CD4-positive, alpha-beta memory T cell (primary cell): ENCODE data around the gene SLC9A9. TPM values are rescaled to one million over a fixed set of nuclear protein-coding genes. Genes with fewer than 3 reads are reported as not detected.

Experiments used
- CTCF ChIA-PET: fragments of 350-600 bp; sonication (Branson Sonifier 250); formaldehyde crosslinking; loops from one replicate; lab custom pipeline; 2021; ENCODE audit warnings: inconsistent platforms; ENCODE audit not compliant: partially characterized antibody; lab: Charles Lee
- POLR2A ChIA-PET: fragments of 350-600 bp; sonication (Branson Sonifier 250); formaldehyde crosslinking; loops from one replicate; lab custom pipeline; 2021; ENCODE audit not compliant: partially characterized antibody; lab: Charles Lee
- DNase-seq, 5 donors: peaks; one replicate each; pipeline versions ENCODE4 v3.0.0 to v3.0.0-alpha.2; 2020 to 2022; ENCODE audit warnings: mixed read lengths in 1 of 5
- H3K27ac ChIP-seq: one replicate; pipeline ENCODE4 v1.7.0; 2013; ENCODE audit warnings: low read depth, low read length
- H3K27me3 ChIP-seq: 2 replicates; pipeline ENCODE4 v1.7.0; 2013; ENCODE audit warnings: mild to moderate bottlenecking, low read length, moderate library complexity; ENCODE audit not compliant: insufficient read depth
- H3K36me3 ChIP-seq: 2 replicates; pipeline ENCODE4 v1.7.0; 2013; ENCODE audit warnings: mild to moderate bottlenecking, low read length, moderate library complexity; ENCODE audit not compliant: insufficient read depth
- H3K4me1 ChIP-seq: 2 replicates; pipeline ENCODE4 v1.7.0; 2013; ENCODE audit warnings: mild to moderate bottlenecking, low read length, moderate library complexity; ENCODE audit not compliant: insufficient read depth
- H3K4me3 ChIP-seq, 2 donors: one replicate each; pipeline ENCODE4 v1.7.0; 2013; ENCODE audit warnings: low read length in 2 of 2, mild to moderate bottlenecking in 1 of 2
- H3K9me3 ChIP-seq, 2 donors: one replicate each; pipeline ENCODE4 v1.7.0; 2013; ENCODE audit warnings: low read length in 2 of 2, control low read depth in 1 of 2; ENCODE audit not compliant: control insufficient read depth in 1 of 2
- H3K27ac Mint-ChIP-seq, 7 donors: one replicate each; pipeline ENCODE4 v1.8.0; 2020 to 2021; ENCODE audit warnings: mixed read lengths in 7 of 7, mild to moderate bottlenecking in 6 of 7, inconsistent platforms in 3 of 7, moderate library complexity in 3 of 7
- H3K27me3 Mint-ChIP-seq, 2 donors: one replicate each; pipeline ENCODE4 v1.8.0; 2020 to 2021; ENCODE audit warnings: mixed read lengths in 2 of 2
- H3K36me3 Mint-ChIP-seq, 2 donors: one replicate each; pipeline ENCODE4 v1.8.0; 2020 to 2021; ENCODE audit warnings: mixed read lengths in 2 of 2, inconsistent platforms in 1 of 2, mild to moderate bottlenecking in 1 of 2
- H3K4me1 Mint-ChIP-seq, 4 donors: one replicate each; pipeline ENCODE4 v1.8.0; 2020 to 2021; ENCODE audit warnings: mixed read lengths in 4 of 4, mild to moderate bottlenecking in 1 of 4
- H3K4me3 Mint-ChIP-seq, 8 donors: one replicate each; pipeline ENCODE4 v1.8.0; 2020 to 2021; ENCODE audit warnings: mixed read lengths in 8 of 8, mild to moderate bottlenecking in 7 of 8, moderate library complexity in 6 of 8, inconsistent platforms in 3 of 8
- H3K9me3 Mint-ChIP-seq, 8 donors: one replicate each; pipeline ENCODE4 v1.8.0; 2020 to 2021; ENCODE audit warnings: mixed read lengths in 8 of 8, mild to moderate bottlenecking in 5 of 8, inconsistent platforms in 3 of 8, moderate library complexity in 1 of 8
- intact Hi-C: fragments of 100-400 bp; cut with micrococcal nuclease; formaldehyde crosslinking; loops from one replicate; pipeline ENCODE4 v1.15.1; 2023
- polyA plus RNA-seq, 2 donors: library from polyadenylated mRNA; unstranded; fragments of 300-500 nt; fragmentation: Illumina TruSeq; gene quantifications; one replicate each; pipeline ENCODE4 v1.2.3, GENCODE V29; 2021
- total RNA-seq, 2 experiments: library from RNA; stranded (reverse); gene quantifications; one replicate each; pipeline ENCODE4 v1.2.3, GENCODE V29; 2021

Gene SLC9A9
- total and polyA plus RNA-seq, 4 experiments from 2014 or later, result 30.8 to 35.5 (median 34.4) TPM

- peaks cover 63% of the 10 kb centered on the region for H3K4me1 ChIP-seq
- peak overlapping the region; percentile 85 to 98 for H3K4me3 ChIP-seq
- no peaks in the 10 kb centered on the region for H3K27me3 Mint-ChIP-seq
- H3K9me3 Mint-ChIP-seq, result no peaks in the 10 kb centered on the region
- H3K27me3 ChIP-seq, result no peaks in the 10 kb centered on the region
- H3K36me3 Mint-ChIP-seq, result peaks cover 0 to 8% of the 10 kb centered on the region in 2 donors
- ChIA-PET POLR2A (interaction anchor here (0.6 to 5.9 kb wide), 5 partner anchors 9 to 124 kb away, joined by 3 to 78 read pairs (median 4); partner anchors contain the start of gene DIPK2A), CTCF (interaction anchor here (1.0 to 3.5 kb wide), 5 partner anchors 13 to 123 kb away, joined by 4 to 24 read pairs (median 6); partner anchors contain the start of gene DIPK2A)
- H3K4me3 Mint-ChIP-seq, result peak overlapping the region; percentile 95 to 99 (median 98)
- H3K27ac Mint-ChIP-seq, result peak overlapping the region; percentile 79 to 97 (median 91)
- H3K27ac ChIP-seq, result peak overlapping the region; percentile 58
- no peak for DNase-seq
- H3K9me3 ChIP-seq, result no peaks in the 10 kb centered on the region
- peaks cover 45 to 71% (median 55%) of the 10 kb centered on the region in 4 donors for H3K4me1 Mint-ChIP-seq
- H3K36me3 ChIP-seq, result no peaks in the 10 kb centered on the region
- intact Hi-C loops, result loop anchor here (1.0 to 5.0 kb wide), 5 partner anchors 18 to 123 kb away; partner anchors contain the start of gene DIPK2A
Measured at GRCh38 chr3:143848704-143849103, 436 bp upstream of the SLC9A9 start.

GRCh38 chr3:143843587-143843986 lies 4.7 kb downstream of the SLC9A9 start:
- Histone ChIP-seq H3K36me3 (no peaks in the 10 kb centered on the region), H3K4me1 (peaks cover 52% of the 10 kb centered on the region), H3K27me3 (no peaks in the 10 kb centered on the region), H3K4me3 (no peak overlapping the region), H3K9me3 (no peaks in the 10 kb centered on the region), H3K27ac (no peak overlapping the region)
- ChIA-PET POLR2A (no interaction called here), CTCF (no interaction called here)
- intact Hi-C loops, result no loop called here
- H3K4me1 Mint-ChIP-seq, result peaks cover 37 to 68% (median 49%) of the 10 kb centered on the region in 4 donors
- peak overlapping the region in 2 of 7 donors; percentile 23 to 80 for H3K27ac Mint-ChIP-seq
- H3K36me3 Mint-ChIP-seq, result peaks cover 8 to 12% of the 10 kb centered on the region in 2 donors
- peak overlapping the region in 1 of 8 donors; percentile 3 for H3K4me3 Mint-ChIP-seq
- H3K9me3 Mint-ChIP-seq, result no peaks in the 10 kb centered on the region
- no peak for DNase-seq
- no peaks in the 10 kb centered on the region for H3K27me3 Mint-ChIP-seq

- Mint-ChIP-seq H3K27me3 (no peaks in the 10 kb centered on the region), H3K4me1 (peaks cover 32 to 54% (median 45%) of the 10 kb centered on the region in 4 donors), H3K4me3 (no peak overlapping the region), H3K36me3 (peaks cover 0 to 17% of the 10 kb centered on the region in 2 donors), H3K9me3 (no peaks in the 10 kb centered on the region), H3K27ac (no peak overlapping the region)
- Histone ChIP-seq H3K27me3 (no peaks in the 10 kb centered on the region), H3K27ac (no peak overlapping the region), H3K4me3 (no peak overlapping the region), H3K4me1 (peaks cover 41% of the 10 kb centered on the region), H3K36me3 (no peaks in the 10 kb centered on the region), H3K9me3 (no peaks in the 10 kb centered on the region)
- intact Hi-C loops, result no loop called here
- ChIA-PET CTCF (interaction anchor here (1.8 kb wide), 1 partner anchor 11 kb away, joined by 6 read pairs; no protein-coding TSS in a partner anchor), POLR2A (no interaction called here)
- no peak for DNase-seq
Measured at GRCh38 chr3:143840636-143841035, 7.6 kb downstream of the SLC9A9 start.

- CTCF ChIA-PET, result interaction anchor here (1.8 kb wide), 1 partner anchor 10 kb away, joined by 6 read pairs; no protein-coding TSS in a partner anchor
Measured at GRCh38 chr3:143839980-143840379, 8.3 kb downstream of the SLC9A9 start.

GRCh38 chr3:143837076-143837475 lies 11.2 kb downstream of the SLC9A9 start:
- H3K4me1 Mint-ChIP-seq, result peaks cover 36 to 53% (median 42%) of the 10 kb centered on the region in 4 donors
- POLR2A ChIA-PET, result no interaction called here
- peaks cover 22% of the 10 kb centered on the region for H3K4me1 ChIP-seq
- no peaks in the 10 kb centered on the region for H3K9me3 Mint-ChIP-seq
- H3K4me3 ChIP-seq, result no peak overlapping the region
- CTCF ChIA-PET, result interaction anchor here (1.5 kb wide), 1 partner anchor 48 kb away, joined by 3 read pairs; no protein-coding TSS in a partner anchor
- no peaks in the 10 kb centered on the region for H3K27me3 ChIP-seq
- no peak overlapping the region for H3K27ac Mint-ChIP-seq
- H3K9me3 ChIP-seq, result no peaks in the 10 kb centered on the region
- H3K27ac ChIP-seq, result no peak overlapping the region
- no peaks in the 10 kb centered on the region for H3K27me3 Mint-ChIP-seq
- no peak for DNase-seq
- H3K36me3 ChIP-seq, result no peaks in the 10 kb centered on the region
- H3K36me3 Mint-ChIP-seq, result peaks cover 0 to 12% of the 10 kb centered on the region in 2 donors
- H3K4me3 Mint-ChIP-seq, result no peak overlapping the region
- intact Hi-C loops, result no loop called here

More at GRCh38 chr3:143839980-143840379, 8.3 kb downstream of the SLC9A9 start:
- Histone ChIP-seq H3K4me3 (no peak overlapping the region), H3K4me1 (peaks cover 35% of the 10 kb centered on the region), H3K27ac (no peak overlapping the region), H3K9me3 (no peaks in the 10 kb centered on the region), H3K27me3 (no peaks in the 10 kb centered on the region), H3K36me3 (no peaks in the 10 kb centered on the region)
- Mint-ChIP-seq H3K36me3 (peaks cover 0 to 20% of the 10 kb centered on the region in 2 donors), H3K4me1 (peaks cover 33 to 52% (median 45%) of the 10 kb centered on the region in 4 donors), H3K9me3 (no peaks in the 10 kb centered on the region), H3K27me3 (no peaks in the 10 kb centered on the region), H3K4me3 (no peak overlapping the region), H3K27ac (no peak overlapping the region)
- DNase-seq, result no peak
- POLR2A ChIA-PET, result no interaction called here
- intact Hi-C loops, result no loop called here

GRCh38 chr3:143835312-143835711 lies 13.0 kb downstream of the SLC9A9 start:
- Histone ChIP-seq H3K9me3 (no peaks in the 10 kb centered on the region), H3K36me3 (no peaks in the 10 kb centered on the region), H3K27ac (no peak overlapping the region), H3K27me3 (no peaks in the 10 kb centered on the region), H3K4me3 (no peak overlapping the region), H3K4me1 (peaks cover 29% of the 10 kb centered on the region)
- no peaks in the 10 kb centered on the region for H3K9me3 Mint-ChIP-seq
- H3K4me1 Mint-ChIP-seq, result peaks cover 38 to 53% (median 47%) of the 10 kb centered on the region in 4 donors
- peak overlapping the region in 1 of 8 donors; percentile 2 for H3K4me3 Mint-ChIP-seq
- CTCF ChIA-PET, result no interaction called here
- POLR2A ChIA-PET, result interaction anchor here (0.9 kb wide), 1 partner anchor 10 kb away, joined by 3 read pairs; no protein-coding TSS in a partner anchor
- intact Hi-C loops, result no loop called here
- no peak for DNase-seq
- H3K27me3 Mint-ChIP-seq, result no peaks in the 10 kb centered on the region
- peaks cover 0 to 14% of the 10 kb centered on the region in 2 donors for H3K36me3 Mint-ChIP-seq
- peak overlapping the region in 3 of 7 donors; percentile 5 to 26 (median 23) for H3K27ac Mint-ChIP-seq

- no peaks in the 10 kb centered on the region for H3K27me3 ChIP-seq
- no peak overlapping the region for H3K27ac ChIP-seq
- intact Hi-C loops, result no loop called here
- DNase-seq, result no peak
- Mint-ChIP-seq H3K4me3 (peak overlapping the region in 3 of 8 donors; percentile 34 to 55 (median 34)), H3K36me3 (peaks cover 4 to 21% of the 10 kb centered on the region in 2 donors), H3K27me3 (no peaks in the 10 kb centered on the region), H3K27ac (peak overlapping the region in 2 of 7 donors; percentile 6 to 19), H3K9me3 (no peaks in the 10 kb centered on the region), H3K4me1 (peaks cover 35 to 43% (median 39%) of the 10 kb centered on the region in 4 donors)
- no peaks in the 10 kb centered on the region for H3K36me3 ChIP-seq
- peaks cover 25% of the 10 kb centered on the region for H3K4me1 ChIP-seq
- POLR2A ChIA-PET, result no interaction called here
- no peak overlapping the region for H3K4me3 ChIP-seq
- H3K9me3 ChIP-seq, result no peaks in the 10 kb centered on the region
- CTCF ChIA-PET, result no interaction called here
Measured at GRCh38 chr3:143832433-143832832, 15.8 kb downstream of the SLC9A9 start.
